GM12891 (cell line): Measurements from ENCODE around the gene HSP90AB1.

Source experiments
- POLR2A ChIP-seq: IDR thresholded peaks from 2 replicates; pipeline ENCODE4 v1.6.1; 2011; ENCODE audit warnings: low read depth, low read length, control low read depth
- POLR2AphosphoS5 ChIP-seq: IDR thresholded peaks from 2 replicates; pipeline ENCODE4 v1.6.1; 2011; ENCODE audit warnings: low read depth, low read length, control low read depth
- SPI1 ChIP-seq: IDR thresholded peaks from 2 replicates; pipeline ENCODE4 v1.6.1; 2011; ENCODE audit warnings: low read depth, low read length, control low read depth
- TAF1 ChIP-seq: IDR thresholded peaks from 2 replicates; pipeline ENCODE4 v1.6.1; 2011; ENCODE audit warnings: low read depth, low read length, control low read depth

DNA sequence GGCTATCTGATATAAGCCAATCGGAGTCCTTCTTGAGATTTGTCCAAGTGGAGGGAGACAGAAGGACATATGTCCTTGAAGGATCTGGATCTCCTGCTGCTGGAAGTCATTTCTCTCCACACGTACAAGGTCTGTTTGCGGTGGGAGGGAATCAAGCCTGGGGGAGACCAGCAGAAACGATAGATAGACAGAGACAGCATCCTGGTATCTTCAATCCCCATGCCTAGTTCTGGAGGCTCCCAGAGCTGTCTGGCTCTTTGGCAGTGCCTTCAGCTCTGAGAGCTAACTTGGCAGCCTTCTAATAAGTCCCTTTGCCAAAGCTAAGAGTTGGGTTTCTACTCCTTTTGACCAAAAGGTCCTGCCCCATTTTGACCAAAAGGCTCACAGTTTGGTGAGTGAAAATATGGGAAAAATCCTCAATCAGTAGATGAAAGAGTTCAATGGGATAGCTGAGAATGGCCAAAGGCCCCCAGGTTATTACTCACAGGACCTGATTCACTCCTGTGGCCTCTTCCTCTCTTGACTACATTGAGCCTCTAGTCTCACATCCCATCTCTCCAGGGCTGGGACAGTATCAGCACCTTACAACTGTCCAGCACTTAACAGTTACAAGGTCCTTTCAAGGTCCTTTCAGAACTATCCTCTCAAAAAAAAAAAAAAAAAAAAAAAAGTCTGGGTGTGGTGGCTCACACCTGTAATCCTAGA lies 45.9 kb downstream of the HSP90AB1 start:
- TF ChIP-seq POLR2A (no peak), POLR2AphosphoS5 (no peak), SPI1 (no peak), TAF1 (no peak)
